Spleen (tissue), 11 donors: Measurements from ENCODE around the gene ZC2HC1C. TPM values are rescaled to one million over a fixed set of nuclear protein-coding genes. Genes with fewer than 3 reads are reported as not detected.
A peak's percentile ranks its signal among the peaks of the same experiment; 100 is the strongest.

Source experiments
- DNase-seq: peaks from one replicate; pipeline ENCODE4 v3.0.0-alpha.2; 2020
- H3K27ac ChIP-seq, 8 donors: fragments of 200-600 bp; sonication (generic) in 7 of 8; 1 replicate in 4 of 8; 2 replicates in 4 of 8; pipeline versions ENCODE4 v1.5.0 to v1.8.0; 2016 to 2021; ENCODE audit warnings: inconsistent platforms in 4 of 8, mild to moderate bottlenecking in 4 of 8, moderate library complexity in 1 of 8
- H3K27me3 ChIP-seq, 7 donors: fragments of 200-600 bp; sonication (generic) in 6 of 7; replicated peaks in 1 of 7; 1 replicate in 4 of 7; 2 replicates in 3 of 7; pipeline versions ENCODE4 v1.5.0 to v1.8.0; 2016 to 2021; ENCODE audit warnings: inconsistent platforms in 3 of 7, mild to moderate bottlenecking in 1 of 7
- H3K36me3 ChIP-seq, 6 donors: fragments of 200-600 bp; sonication (generic) in 5 of 6; 1 replicate in 4 of 6; 2 replicates in 2 of 6; pipeline versions ENCODE4 v1.5.0 to v1.8.0; 2016 to 2021; ENCODE audit warnings: inconsistent platforms in 2 of 6
- H3K4me1 ChIP-seq, 6 donors: fragments of 200-600 bp; sonication (generic) in 5 of 6; 1 replicate in 3 of 6; 2 replicates in 3 of 6; pipeline versions ENCODE4 v1.5.0 to v1.8.0; 2016 to 2021; ENCODE audit warnings: inconsistent platforms in 3 of 6
- H3K4me3 ChIP-seq, 8 donors: fragments of 200-600 bp; sonication (generic) in 7 of 8; 1 replicate in 4 of 8; 2 replicates in 4 of 8; pipeline versions ENCODE4 v1.5.0 to v1.8.0; 2016 to 2021; ENCODE audit warnings: inconsistent platforms in 4 of 8, mild to moderate bottlenecking in 4 of 8, moderate library complexity in 2 of 8
- H3K9me3 ChIP-seq, 8 donors: fragments of 200-600 bp; sonication (generic) in 7 of 8; 1 replicate in 4 of 8; 2 replicates in 4 of 8; pipeline versions ENCODE4 v1.5.0 to v1.8.0; 2016 to 2021; ENCODE audit warnings: inconsistent platforms in 4 of 8
- CTCF ChIP-seq, 11 experiments: fragments of 200-600 bp in 7 of 11; fragments of 450-650 bp in 4 of 11; sonication (generic) in 4 of 11; IDR thresholded peaks in 8 of 11; conservative IDR thresholded peaks in 3 of 11; 1 replicate in 7 of 11; 2 replicates in 4 of 11; pipeline versions ENCODE4 v1.4.0 to v1.8.0; 2016 to 2021; ENCODE audit warnings: antibody characterized with exemption in 11 of 11, inconsistent platforms in 4 of 11, mild to moderate bottlenecking in 1 of 11
- POLR2A ChIP-seq, 3 donors: fragments of 450-650 bp; IDR thresholded peaks; one replicate each; pipeline ENCODE4 v1.5.1; 2017; ENCODE audit warnings: antibody characterized with exemption in 3 of 3, mild to moderate bottlenecking in 1 of 3
- POLR2AphosphoS5 ChIP-seq, 3 donors: sonication (generic); formaldehyde crosslinking; IDR thresholded peaks; one replicate each; pipeline ENCODE4 v1.5.1; 2017; ENCODE audit warnings: antibody characterized with exemption in 3 of 3
- WGBS, 5 donors: extraction: QIAGEN DNeasy Blood & Tissue Kit in 3 of 5; methylation state at CpG; one replicate each; pipeline versions ENCODE4 v1.1.5 to v1.1.7; 2013 to 2018; 5-methylcytosine and 5-hydroxymethylcytosine counted together
- intact Hi-C: fragments of 100-400 bp; cut with DNase I; formaldehyde crosslinking; loops from one replicate; pipeline ENCODE4 v1.15.0; 2023; ENCODE audit warnings: low total_unique reads
- polyA plus RNA-seq, 3 donors: library from polyadenylated mRNA; stranded (reverse); fragments of 200-250 nt; gene quantifications; one replicate each; pipeline ENCODE4 v1.2.1, GENCODE V29; 2013
- total RNA-seq, 7 donors: library from RNA; depleted of rRNA in 3 of 7; stranded (reverse); fragments of >200 nt in 3 of 7; fragmentation: NEBNext Ultra II Directional in 4 of 7; extraction: Animal tissue kit (Norgen Biotek cat#: 25700) in 4 of 7; gene quantifications; one replicate each; pipeline versions ENCODE4 v1.1.0 to v1.2.1, GENCODE V29; 2016 to 2021
- donor health status: healthy with polysubstance abuse.
- donor health status: DM: no; HTN: no; CAD: no; lungs with moderate emphysema.
- donor health status: DM: no; HTN: no; CAD: no.
- donor health status: Bipolar disorder and iron deficiency.
- donor health status: healthy.
- donor health status: DM: no; HTN: no; CAD: no.
- donor health status: DM: yes; HTN: yes; CAD: no.

Gene ZC2HC1C
- total and polyA plus RNA-seq, 10 donors, result 0.89 to 2.8 (median 1.2) TPM

GRCh38 chr14:75040959-75041358 lies 28.5 kb upstream of the ZC2HC1C start:
- no peak for DNase-seq
- Histone ChIP-seq H3K27me3 (no peaks in the 10 kb centered on the region), H3K9me3 (no peaks in the 10 kb centered on the region), H3K36me3 (peaks cover 0 to 54% (median 10%) of the 10 kb centered on the region in 6 donors), H3K27ac (no peak overlapping the region), H3K4me1 (peaks cover 0 to 44% (median 16%) of the 10 kb centered on the region in 6 donors), H3K4me3 (no peak overlapping the region)
- TF ChIP-seq CTCF (IDR thresholded peaks at IDR 0.05 in 8 of 11, conservative IDR thresholded peaks at IDR 0.05 in 3 of 11) (no peak), POLR2AphosphoS5 (IDR thresholded peaks at IDR 0.05) (no peak), POLR2A (IDR thresholded peaks at IDR 0.05) (no peak)
- 97 to 100% (median 98%) methylated on average over 2 of the region's 2 CpGs for WGBS, 5 donors
- intact Hi-C loops, result no loop called here

- intact Hi-C loops, result no loop called here
- no peaks in the 10 kb centered on the region for H3K9me3 ChIP-seq
- DNase-seq, result no peak
- H3K4me3 ChIP-seq, result no peak overlapping the region
- no peaks in the 10 kb centered on the region for H3K27me3 ChIP-seq
- H3K4me1 ChIP-seq, result peaks cover 0 to 44% (median 16%) of the 10 kb centered on the region in 6 donors
- TF ChIP-seq POLR2AphosphoS5 (IDR thresholded peaks at IDR 0.05) (no peak), POLR2A (IDR thresholded peaks at IDR 0.05) (no peak), CTCF (IDR thresholded peaks at IDR 0.05 in 8 of 11, conservative IDR thresholded peaks at IDR 0.05 in 3 of 11) (no peak)
- H3K27ac ChIP-seq, result peak overlapping the region in 3 of 8 donors; percentile 21 to 34 (median 24)
- 91 to 96% (median 95%) methylated on average over 4 of the region's 4 CpGs for WGBS, 5 donors
- peaks cover 0 to 49% (median 8%) of the 10 kb centered on the region in 6 donors for H3K36me3 ChIP-seq
These were observed 27.8 kb upstream of the ZC2HC1C start for GRCh38 chr14:75041613-75042012.

- Histone ChIP-seq H3K4me1 (peaks cover 0 to 44% (median 16%) of the 10 kb centered on the region in 6 donors), H3K27ac (peak overlapping the region in 3 of 8 donors; percentile 21 to 34 (median 24)), H3K27me3 (no peaks in the 10 kb centered on the region), H3K9me3 (no peaks in the 10 kb centered on the region), H3K36me3 (peaks cover 0 to 44% (median 8%) of the 10 kb centered on the region in 6 donors), H3K4me3 (no peak overlapping the region)
- 62 to 79% (median 71%) methylated on average over 6 of the region's 6 CpGs for WGBS, 5 donors
- intact Hi-C loops, result no loop called here
- DNase-seq, result no peak
- TF ChIP-seq POLR2A (IDR thresholded peaks at IDR 0.05) (no peak), CTCF (IDR thresholded peaks at IDR 0.05 in 8 of 11, conservative IDR thresholded peaks at IDR 0.05 in 3 of 11) (no peak), POLR2AphosphoS5 (IDR thresholded peaks at IDR 0.05) (no peak)
These were observed 27.4 kb upstream of the ZC2HC1C start for GRCh38 chr14:75042035-75042434.

- no peak for DNase-seq
- no peak overlapping the region for H3K4me3 ChIP-seq
- no peak overlapping the region for H3K27ac ChIP-seq
- H3K9me3 ChIP-seq, result no peaks in the 10 kb centered on the region
- TF ChIP-seq POLR2A (IDR thresholded peaks at IDR 0.05) (no peak), POLR2AphosphoS5 (IDR thresholded peaks at IDR 0.05) (no peak), CTCF (IDR thresholded peaks at IDR 0.05 in 8 of 11, conservative IDR thresholded peaks at IDR 0.05 in 3 of 11) (no peak)
- no peaks in the 10 kb centered on the region for H3K27me3 ChIP-seq
- peaks cover 0 to 21% (median 2%) of the 10 kb centered on the region in 6 donors for H3K36me3 ChIP-seq
- intact Hi-C loops, result no loop called here
- H3K4me1 ChIP-seq, result peaks cover 0 to 53% (median 20%) of the 10 kb centered on the region in 6 donors
- 6 to 20% (median 10%) methylated on average over 2 of the region's 2 CpGs for WGBS, 5 donors
These were observed 25.1 kb upstream of the ZC2HC1C start for GRCh38 chr14:75044322-75044721.
